Vagina (tissue), 2 donors: ENCODE data around the gene FAM163A. TPM values are rescaled to one million over a fixed set of nuclear protein-coding genes. Genes with fewer than 3 reads are reported as not detected.

ENCODE experiments used
- DNase-seq, 2 donors: peaks; one replicate each; pipeline ENCODE4 v3.0.0-alpha.2; 2017; ENCODE audit errors: extremely low spot score in 2 of 2
- H3K27ac ChIP-seq: fragments of 200-600 bp; sonication (generic); one replicate; pipeline ENCODE4 v1.5.1; 2019
- H3K27me3 ChIP-seq: fragments of 200-600 bp; sonication (generic); one replicate; pipeline ENCODE4 v1.5.1; 2019
- H3K36me3 ChIP-seq, 2 donors: fragments of 200-600 bp; sonication (generic); one replicate each; pipeline ENCODE4 v1.5.1; 2017 to 2019
- H3K4me1 ChIP-seq: fragments of 200-600 bp; sonication (generic); one replicate; pipeline ENCODE4 v1.5.1; 2019
- H3K4me3 ChIP-seq, 2 donors: fragments of 200-600 bp; sonication (generic); 1 replicate in 1 of 2; 2 replicates in 1 of 2; pipeline ENCODE4 v1.5.1; 2016 to 2019
- H3K9me3 ChIP-seq: fragments of 200-600 bp; sonication (generic); one replicate; pipeline ENCODE4 v1.5.1; 2019
- POLR2A ChIP-seq, 2 donors: fragments of 450-650 bp; IDR thresholded peaks; one replicate each; pipeline ENCODE4 v1.6.1; 2017; ENCODE audit warnings: antibody characterized with exemption in 2 of 2, mild to moderate bottlenecking in 2 of 2, moderate library complexity in 2 of 2
- POLR2AphosphoS5 ChIP-seq, 2 donors: sonication (generic); formaldehyde crosslinking; IDR thresholded peaks; one replicate each; pipeline ENCODE4 v1.9.0; 2017; ENCODE audit warnings: antibody characterized with exemption in 2 of 2, mild to moderate bottlenecking in 2 of 2, low read depth in 1 of 2; ENCODE audit not compliant: insufficient read depth in 1 of 2
- intact Hi-C: fragments of 100-400 bp; cut with DNase I; formaldehyde crosslinking; loops from one replicate; pipeline ENCODE4 v1.15.1; 2023
- total RNA-seq: library from RNA; depleted of rRNA; stranded (reverse); fragments of >200 nt; gene quantifications from one replicate; pipeline ENCODE4 v1.2.3, GENCODE V29; 2016
- TF ChIP-seq, protein P1 (sequence below), 3 experiments: fragments of 450-650 bp in 2 of 3; fragments of 200-600 bp in 1 of 3; sonication (generic) in 1 of 3; IDR thresholded peaks; one replicate each; pipeline ENCODE4 v1.5.1; 2017 to 2019; ENCODE audit warnings: antibody characterized with exemption in 3 of 3, mild to moderate bottlenecking in 2 of 3, moderate library complexity in 2 of 3

The FAM163A gene
- total RNA-seq, 1 donor from 2014 or later = 2.5 TPM

GRCh38 chr1:179761296-179761695, 18.2 kb downstream of the FAM163A start:
- H3K27me3 ChIP-seq = no peaks in the 10 kb centered on the region
- TF ChIP-seq POLR2A (IDR thresholded peaks at IDR 0.05) = no peak
- TF ChIP-seq, protein P1, sequence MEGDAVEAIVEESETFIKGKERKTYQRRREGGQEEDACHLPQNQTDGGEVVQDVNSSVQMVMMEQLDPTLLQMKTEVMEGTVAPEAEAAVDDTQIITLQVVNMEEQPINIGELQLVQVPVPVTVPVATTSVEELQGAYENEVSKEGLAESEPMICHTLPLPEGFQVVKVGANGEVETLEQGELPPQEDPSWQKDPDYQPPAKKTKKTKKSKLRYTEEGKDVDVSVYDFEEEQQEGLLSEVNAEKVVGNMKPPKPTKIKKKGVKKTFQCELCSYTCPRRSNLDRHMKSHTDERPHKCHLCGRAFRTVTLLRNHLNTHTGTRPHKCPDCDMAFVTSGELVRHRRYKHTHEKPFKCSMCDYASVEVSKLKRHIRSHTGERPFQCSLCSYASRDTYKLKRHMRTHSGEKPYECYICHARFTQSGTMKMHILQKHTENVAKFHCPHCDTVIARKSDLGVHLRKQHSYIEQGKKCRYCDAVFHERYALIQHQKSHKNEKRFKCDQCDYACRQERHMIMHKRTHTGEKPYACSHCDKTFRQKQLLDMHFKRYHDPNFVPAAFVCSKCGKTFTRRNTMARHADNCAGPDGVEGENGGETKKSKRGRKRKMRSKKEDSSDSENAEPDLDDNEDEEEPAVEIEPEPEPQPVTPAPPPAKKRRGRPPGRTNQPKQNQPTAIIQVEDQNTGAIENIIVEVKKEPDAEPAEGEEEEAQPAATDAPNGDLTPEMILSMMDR (IDR thresholded peaks at IDR 0.05) = no peak
- H3K4me1 ChIP-seq = no peaks in the 10 kb centered on the region
- no peak overlapping the region for H3K27ac ChIP-seq
- intact Hi-C loops = no loop called here
- no peak overlapping the region for H3K4me3 ChIP-seq
- no peaks in the 10 kb centered on the region for H3K9me3 ChIP-seq
- no peak for DNase-seq
- H3K36me3 ChIP-seq = no peaks in the 10 kb centered on the region

DNA sequence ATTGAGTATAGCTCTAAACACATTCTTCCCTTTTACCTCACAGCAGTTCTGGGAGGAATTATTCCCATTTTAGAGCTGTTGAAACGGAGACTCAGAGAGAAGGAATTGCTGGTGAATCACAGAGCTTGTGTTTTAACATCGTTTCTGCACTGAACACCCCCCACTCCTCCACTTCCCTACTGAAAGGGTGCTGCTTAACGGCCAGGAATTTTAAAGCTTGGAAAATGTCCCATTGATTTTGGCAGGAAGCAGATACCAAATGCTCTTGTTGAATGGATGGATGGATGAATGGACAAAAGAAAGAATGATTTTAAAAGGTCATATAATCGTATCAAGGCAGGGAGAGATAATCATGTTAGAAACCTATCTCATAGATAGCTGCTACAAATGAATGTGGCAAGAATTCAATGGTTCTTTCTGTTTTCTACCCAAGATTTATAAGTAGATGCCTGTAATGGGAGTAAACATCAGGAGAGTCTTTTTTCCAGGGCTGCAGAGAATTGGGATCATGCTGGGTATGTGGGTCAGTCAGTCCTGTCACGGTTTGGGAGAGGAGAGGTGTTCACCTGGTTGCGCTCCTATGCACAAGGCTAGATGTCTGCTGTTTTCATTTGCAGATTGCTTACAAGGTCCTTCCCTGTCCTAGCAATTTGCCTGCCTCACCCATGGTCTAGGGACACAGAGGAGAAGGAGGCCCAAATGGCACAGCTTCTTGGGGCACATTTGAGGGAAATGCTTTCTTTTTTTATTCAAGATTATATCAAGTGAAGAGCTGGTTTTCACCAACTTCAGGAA, 19.0 kb downstream of the FAM163A start:
- Histone ChIP-seq H3K36me3 (no peaks in the 10 kb centered on the region), H3K27me3 (no peaks in the 10 kb centered on the region), H3K27ac (no peak overlapping the region), H3K4me3 (no peak overlapping the region), H3K9me3 (no peaks in the 10 kb centered on the region), H3K4me1 (no peaks in the 10 kb centered on the region)
- intact Hi-C loops = no loop called here
- DNase-seq = no peak
- TF ChIP-seq POLR2AphosphoS5 (IDR thresholded peaks at IDR 0.05; ENCODE audit: insufficient read depth in 1 of 2, low read depth in 1 of 2) (no peak), POLR2A (IDR thresholded peaks at IDR 0.05) (no peak)
- TF ChIP-seq, protein P1 (IDR thresholded peaks at IDR 0.05) = no peak

DNA sequence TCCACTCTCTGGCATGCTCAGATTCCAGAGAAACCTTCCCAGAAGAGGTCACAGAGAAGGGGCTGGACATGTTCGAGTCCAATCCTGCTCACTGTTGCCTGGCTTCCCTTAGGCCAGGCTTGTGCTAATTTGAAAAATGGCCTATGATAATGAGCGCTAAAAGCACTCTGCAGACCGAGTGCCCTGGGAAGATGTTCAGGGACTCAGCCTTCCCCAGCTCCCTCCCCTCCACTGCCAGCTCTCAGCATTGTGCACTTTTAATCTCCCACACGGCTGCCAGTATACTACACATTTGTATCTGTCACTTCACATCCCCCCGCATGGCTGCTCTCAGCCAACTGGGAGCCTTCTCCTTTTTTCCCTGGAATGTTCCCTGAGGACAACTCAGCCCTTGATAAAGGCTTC, 24.1 kb downstream of the FAM163A start:
- H3K27ac ChIP-seq = no peak overlapping the region
- no peaks in the 10 kb centered on the region for H3K4me1 ChIP-seq
- DNase-seq = no peak
- H3K36me3 ChIP-seq = no peaks in the 10 kb centered on the region
- TF ChIP-seq, protein P1 (IDR thresholded peaks at IDR 0.05) = no peak
- TF ChIP-seq POLR2AphosphoS5 (IDR thresholded peaks at IDR 0.05; ENCODE audit: insufficient read depth in 1 of 2, low read depth in 1 of 2) (no peak), POLR2A (IDR thresholded peaks at IDR 0.05) (no peak)
- intact Hi-C loops = no loop called here
- no peaks in the 10 kb centered on the region for H3K9me3 ChIP-seq
- H3K4me3 ChIP-seq = no peak overlapping the region
- no peaks in the 10 kb centered on the region for H3K27me3 ChIP-seq

GRCh38 chr1:179767996-179768395, 24.9 kb downstream of the FAM163A start:
- no peaks in the 10 kb centered on the region for H3K4me1 ChIP-seq
- intact Hi-C loops = no loop called here

More at GRCh38 chr1:179767996-179768395, 24.9 kb downstream of the FAM163A start:
- no peak for DNase-seq
- Histone ChIP-seq H3K9me3 (no peaks in the 10 kb centered on the region), H3K27ac (no peak overlapping the region), H3K36me3 (no peaks in the 10 kb centered on the region), H3K27me3 (no peaks in the 10 kb centered on the region), H3K4me3 (no peak overlapping the region)
- TF ChIP-seq POLR2AphosphoS5 (IDR thresholded peaks at IDR 0.05; ENCODE audit: insufficient read depth in 1 of 2, low read depth in 1 of 2) (no peak), POLR2A (IDR thresholded peaks at IDR 0.05) (no peak)
- TF ChIP-seq, protein P1 (IDR thresholded peaks at IDR 0.05) = no peak
